ENCODE results near the gene MAPK1.

DNA sequence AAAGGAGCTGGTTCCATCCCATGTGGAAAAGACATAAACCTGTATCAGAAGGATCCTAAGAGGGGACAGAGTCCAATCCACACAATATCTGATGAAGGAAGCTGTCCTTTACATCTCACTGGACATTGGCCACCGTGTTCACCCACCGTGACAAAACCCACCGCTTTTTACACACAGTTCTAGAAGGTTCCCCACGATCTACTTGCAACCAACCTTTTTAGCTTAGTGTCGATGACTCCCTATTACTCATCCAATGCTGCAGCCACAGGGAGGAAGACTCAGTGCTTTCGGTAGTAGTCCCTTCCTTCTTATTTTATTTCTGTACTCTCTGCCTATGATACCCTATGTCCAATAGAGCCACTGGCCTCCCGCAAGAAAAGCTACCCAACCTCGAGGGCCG lies 65.4 kb downstream of the MAPK1 start:
- TF ChIP-seq, protein P1, sequence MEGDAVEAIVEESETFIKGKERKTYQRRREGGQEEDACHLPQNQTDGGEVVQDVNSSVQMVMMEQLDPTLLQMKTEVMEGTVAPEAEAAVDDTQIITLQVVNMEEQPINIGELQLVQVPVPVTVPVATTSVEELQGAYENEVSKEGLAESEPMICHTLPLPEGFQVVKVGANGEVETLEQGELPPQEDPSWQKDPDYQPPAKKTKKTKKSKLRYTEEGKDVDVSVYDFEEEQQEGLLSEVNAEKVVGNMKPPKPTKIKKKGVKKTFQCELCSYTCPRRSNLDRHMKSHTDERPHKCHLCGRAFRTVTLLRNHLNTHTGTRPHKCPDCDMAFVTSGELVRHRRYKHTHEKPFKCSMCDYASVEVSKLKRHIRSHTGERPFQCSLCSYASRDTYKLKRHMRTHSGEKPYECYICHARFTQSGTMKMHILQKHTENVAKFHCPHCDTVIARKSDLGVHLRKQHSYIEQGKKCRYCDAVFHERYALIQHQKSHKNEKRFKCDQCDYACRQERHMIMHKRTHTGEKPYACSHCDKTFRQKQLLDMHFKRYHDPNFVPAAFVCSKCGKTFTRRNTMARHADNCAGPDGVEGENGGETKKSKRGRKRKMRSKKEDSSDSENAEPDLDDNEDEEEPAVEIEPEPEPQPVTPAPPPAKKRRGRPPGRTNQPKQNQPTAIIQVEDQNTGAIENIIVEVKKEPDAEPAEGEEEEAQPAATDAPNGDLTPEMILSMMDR (conservative IDR thresholded peaks at IDR 0.05; ENCODE audit: low read depth, low read length), result no peak
- no peak for TF ChIP-seq EZH2 (IDR thresholded peaks at IDR 0.05; ENCODE audit: borderline replicate concordance, low read depth, low read length, poor library complexity, severe bottlenecking)
